Measurements from ENCODE around the gene SPEG. TPM values are rescaled to one million over a fixed set of nuclear protein-coding genes. Genes with fewer than 3 reads are reported as not detected.
"Not testable (repeated sequence)": the region's sequence is repeated elsewhere in the genome, so short reads cannot be mapped to it uniquely, and the experiment has no call there.

SPEG gene
- total RNA-seq, 1 donor from 2014 or later = 1.5 TPM

DNA sequence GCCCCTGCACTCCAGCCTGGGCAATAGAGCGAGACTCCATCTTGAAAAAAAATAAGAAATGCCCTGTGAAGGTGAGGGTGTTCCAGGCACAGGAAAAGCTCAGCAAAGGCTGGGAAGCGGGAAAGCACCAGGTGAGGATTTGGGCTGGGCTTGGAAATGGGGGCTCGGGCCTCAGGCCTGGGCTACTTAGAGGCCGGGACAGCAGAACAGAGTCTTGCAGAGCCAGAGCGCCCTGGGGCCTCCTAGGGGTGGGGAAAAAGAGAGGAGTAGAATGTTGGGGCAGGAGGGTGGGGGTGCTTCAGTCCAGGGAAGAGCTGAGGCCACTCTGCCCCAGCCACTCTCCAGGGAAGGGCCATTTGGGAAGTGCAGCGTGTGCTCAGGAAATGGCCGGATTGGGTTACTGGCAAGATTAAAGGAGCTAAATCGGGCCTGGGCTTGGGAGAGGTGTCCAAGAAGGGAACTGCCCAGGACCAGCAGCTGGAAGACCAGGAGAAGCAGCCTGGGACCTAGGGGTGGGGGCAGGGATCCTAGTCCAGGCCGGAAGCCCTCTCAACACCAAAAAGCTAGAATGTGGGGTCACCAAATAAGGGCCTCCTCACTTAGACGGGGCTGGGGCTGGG, 30.2 kb upstream of the SPEG start:
- ATAC-seq (no peak), DNase-seq (ENCODE audit: low spot score) (no peak)

DNA sequence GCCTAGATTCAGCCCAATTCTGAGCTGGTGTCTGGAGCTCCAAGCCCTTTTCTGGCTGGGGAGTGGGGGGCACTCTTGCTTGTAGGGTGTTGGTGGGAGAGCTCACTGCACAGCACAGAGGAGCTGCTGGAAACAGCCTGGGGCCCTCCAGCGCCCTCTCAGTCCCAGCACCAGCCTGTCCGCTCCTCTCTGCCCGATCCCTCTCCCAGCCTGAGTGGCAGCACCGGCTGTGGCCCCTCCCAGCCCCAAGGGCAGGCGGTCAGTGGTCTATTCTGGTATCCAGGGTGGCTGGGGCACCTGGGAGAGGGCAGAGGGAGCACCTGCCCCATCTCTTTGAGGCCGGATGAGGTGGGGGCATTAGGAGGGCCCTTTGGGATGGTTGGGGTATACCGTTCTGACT, 29.7 kb upstream of the SPEG start:
- ATAC-seq (no peak), DNase-seq (ENCODE audit: low spot score) (no peak)

DNA sequence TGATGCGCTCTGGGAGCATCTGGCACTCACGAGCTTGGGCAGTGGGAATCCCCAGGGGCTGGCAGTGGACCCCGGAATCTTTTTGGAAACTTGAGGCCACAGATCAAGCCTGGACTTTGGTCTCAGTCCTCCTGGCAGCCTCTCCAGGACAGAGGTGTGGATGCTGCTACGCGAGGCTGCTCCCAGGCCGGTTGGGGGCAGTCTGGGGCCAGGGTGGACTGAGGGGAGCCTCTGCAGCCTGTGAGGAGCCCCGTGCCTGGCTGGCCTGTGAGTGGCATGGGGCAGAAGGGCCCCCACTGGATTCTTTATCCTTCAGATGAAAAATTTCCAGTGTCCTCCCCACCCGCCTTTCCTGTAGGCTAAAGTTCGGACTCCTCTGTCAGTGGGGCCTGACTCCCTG, 29.2 kb upstream of the SPEG start:
- ATAC-seq = peak; percentile 21
- no peak for DNase-seq (ENCODE audit: low spot score)

DNA sequence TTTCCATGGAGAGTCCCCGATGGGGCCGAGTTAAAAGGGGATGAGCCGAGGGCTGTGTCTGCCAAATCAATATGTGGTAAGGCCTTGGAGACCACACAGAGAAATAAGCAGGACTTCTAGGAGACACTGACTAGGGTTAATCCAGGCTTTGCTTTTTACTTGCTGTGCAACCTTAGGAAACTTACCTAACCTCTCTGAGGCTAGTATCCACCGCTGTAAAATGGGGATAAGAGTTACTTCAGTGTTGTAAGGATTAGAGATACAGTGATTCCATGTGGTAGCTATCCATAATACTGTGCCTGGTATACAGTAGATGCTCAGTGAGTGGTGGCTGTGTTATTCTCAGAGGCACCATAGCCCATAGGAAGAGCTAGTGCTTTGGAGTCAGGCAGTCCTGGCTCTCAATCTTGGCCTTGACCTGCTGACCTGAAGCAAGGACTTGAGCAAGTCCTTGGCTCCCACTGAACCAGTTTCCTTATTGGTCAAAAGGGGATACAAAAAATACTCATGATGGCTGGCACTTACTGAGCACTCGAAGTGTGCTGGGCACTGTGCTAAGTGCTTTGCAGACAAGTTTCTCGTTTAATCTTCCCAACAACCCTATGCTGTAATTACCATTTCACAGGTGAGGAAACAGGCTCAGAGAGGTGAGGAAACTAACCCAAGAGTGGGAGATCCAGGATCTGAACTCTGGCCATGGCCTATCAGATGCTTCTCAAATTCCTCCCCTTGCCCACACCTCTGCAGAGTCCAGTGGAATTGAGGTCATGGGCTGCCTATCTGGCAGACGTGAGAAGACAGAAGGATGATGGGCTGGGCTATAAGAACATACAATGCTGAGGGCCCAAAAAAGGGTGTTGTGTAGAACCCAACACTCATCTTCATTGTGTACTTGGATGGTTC, 28.4 kb upstream of the SPEG start:
- ATAC-seq (no peak), DNase-seq (ENCODE audit: low spot score) (no peak)

DNA sequence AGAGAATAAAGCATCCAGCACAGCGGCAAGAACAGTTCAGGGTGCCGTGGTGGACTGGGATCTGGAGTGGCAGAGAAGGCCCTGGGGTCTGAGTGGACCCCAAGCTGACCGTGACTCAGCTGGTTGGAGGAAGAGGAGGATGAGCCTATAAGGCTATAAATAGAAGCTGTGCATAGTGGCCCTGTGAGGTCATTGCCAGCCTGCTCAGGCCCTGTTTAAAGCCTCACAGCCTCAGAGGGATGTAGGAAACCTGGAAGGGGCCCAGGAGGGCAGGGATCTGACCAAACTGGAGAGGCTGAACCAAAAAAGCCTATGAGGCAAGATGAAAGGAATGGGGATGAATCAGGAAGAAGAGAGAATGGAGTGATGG, 27.8 kb upstream of the SPEG start:
- DNase-seq (ENCODE audit: low spot score) = no peak

DNA sequence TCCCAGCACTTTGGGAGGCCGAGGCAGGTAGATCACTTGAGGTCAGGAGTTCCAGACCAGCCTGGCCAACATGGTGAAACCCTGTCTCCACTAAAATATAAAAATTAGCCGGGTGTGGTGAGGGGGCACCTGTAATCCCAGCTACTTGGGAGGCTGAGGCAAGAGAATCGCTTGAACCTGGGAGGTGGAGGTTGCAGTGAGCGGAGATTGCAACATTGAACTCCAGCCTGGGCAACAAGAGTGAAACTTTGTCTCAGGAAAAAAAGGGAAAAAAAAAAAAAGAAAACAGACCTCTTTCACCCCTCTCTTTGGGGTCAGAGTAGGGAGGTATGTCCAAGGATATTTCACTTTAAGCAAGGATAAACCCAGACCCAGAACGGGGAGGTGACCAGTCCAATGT, 27.3 kb upstream of the SPEG start:
- not testable (repeated sequence) for ATAC-seq; DNase-seq (ENCODE audit: low spot score)

More for the DNA sequence above, 27.8 kb upstream of the SPEG start:
- ATAC-seq = no peak

DNA sequence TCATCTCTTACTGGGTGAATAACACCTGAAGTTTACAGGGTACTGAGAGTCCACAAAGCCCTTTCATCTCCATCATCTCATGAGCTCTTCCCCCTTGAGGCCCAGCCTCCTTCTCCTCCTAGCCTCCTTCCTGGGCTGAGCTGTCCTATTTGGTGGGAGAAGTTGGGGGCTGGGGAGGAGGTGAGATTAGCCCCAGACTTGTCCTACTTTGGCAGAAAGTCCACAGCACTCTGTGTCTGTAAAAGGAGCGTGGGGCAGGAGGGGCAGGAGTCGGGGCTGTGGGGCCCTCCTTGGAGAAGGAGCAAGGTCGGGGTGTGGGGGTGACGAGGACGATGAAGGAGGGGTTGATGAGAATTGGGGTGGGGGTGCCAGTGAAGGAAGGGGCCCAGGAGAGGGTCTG, 26.4 kb upstream of the SPEG start:
- no peak for ATAC-seq

DNA sequence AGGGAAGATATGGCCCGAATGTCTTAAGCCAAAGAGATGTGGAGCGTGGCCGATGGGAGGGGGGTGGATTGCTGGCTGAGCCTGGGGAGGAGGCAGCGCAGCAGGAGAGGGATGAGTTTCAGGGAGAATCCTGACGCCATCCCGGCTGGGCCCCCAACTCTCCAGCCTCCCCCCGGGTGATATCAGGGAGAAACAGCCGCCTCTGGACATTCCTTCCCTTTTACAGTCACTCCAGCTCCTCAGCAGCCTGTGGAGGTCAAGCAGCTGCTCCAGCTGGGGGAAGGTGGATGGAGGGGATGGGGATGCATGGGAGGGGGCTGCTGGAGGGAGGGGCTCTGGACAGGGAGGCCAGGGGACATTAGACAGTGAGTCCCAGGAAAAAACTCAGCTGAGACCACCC, 26.0 kb upstream of the SPEG start:
- DNase-seq (ENCODE audit: low spot score) (no peak), ATAC-seq (no peak)

More for the DNA sequence above, 26.4 kb upstream of the SPEG start:
- DNase-seq (ENCODE audit: low spot score) = no peak

DNA sequence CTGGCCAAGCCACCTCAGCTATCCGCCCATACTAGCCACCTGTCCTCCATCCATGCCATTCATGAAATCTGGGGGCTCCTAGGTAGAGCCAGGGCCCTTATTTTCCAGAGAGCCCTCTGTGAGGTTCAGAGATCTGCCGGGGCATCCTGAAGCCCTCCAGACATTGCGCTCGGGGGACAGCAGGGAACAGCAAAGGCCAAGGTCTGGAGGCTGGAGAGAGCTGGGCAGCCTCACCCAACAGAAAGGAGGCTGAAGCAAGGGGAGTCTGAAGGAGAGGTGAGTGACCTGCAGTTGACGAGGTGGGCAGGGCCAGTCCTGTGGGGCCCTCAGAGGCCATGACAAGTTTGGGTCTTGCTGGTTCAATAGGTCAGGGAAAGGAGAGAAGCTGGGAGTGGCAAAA, 25.0 kb upstream of the SPEG start:
- DNase-seq (ENCODE audit: low spot score) = no peak
- ATAC-seq = no peak

DNA sequence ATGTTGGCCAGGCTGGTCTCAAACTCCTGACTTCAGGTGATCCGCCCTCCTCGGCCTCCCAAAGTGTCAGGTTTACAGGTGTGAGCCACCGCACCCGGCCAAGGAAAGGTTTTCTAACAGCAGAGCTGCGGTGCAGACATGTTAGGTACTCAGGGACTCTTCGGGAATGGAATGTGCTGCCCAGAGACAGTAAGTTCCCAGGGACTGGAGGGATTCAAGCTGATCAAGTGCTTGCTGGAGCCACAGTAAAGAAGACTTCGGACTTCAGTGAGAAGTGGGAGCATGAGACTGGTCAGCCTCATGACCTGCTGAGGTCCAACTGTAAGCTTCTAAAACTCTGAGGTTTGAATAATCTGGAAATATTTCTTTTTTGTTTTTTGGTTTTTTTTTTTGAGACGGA, 24.3 kb upstream of the SPEG start:
- DNase-seq (ENCODE audit: low spot score) = no peak
- no peak for ATAC-seq

DNA sequence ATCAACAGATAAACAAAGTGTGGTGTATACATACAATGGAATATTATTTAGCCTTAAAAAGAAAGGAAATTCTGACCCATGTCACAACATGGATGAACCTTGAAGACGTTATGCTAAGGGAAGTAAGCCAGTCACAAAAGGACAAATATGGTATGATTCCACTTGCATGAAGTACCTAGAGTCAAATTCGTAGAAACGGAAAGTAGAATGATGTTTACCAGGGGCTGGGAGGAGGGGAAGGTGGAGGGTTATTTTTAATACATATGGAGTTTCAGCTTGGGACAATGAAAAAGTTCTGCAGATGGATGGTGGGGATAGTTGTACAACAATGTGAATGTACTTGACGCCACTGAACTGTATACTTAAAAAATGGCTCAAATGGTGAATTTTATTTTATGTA, 19.8 kb upstream of the SPEG start:
- no peak for ATAC-seq

DNA sequence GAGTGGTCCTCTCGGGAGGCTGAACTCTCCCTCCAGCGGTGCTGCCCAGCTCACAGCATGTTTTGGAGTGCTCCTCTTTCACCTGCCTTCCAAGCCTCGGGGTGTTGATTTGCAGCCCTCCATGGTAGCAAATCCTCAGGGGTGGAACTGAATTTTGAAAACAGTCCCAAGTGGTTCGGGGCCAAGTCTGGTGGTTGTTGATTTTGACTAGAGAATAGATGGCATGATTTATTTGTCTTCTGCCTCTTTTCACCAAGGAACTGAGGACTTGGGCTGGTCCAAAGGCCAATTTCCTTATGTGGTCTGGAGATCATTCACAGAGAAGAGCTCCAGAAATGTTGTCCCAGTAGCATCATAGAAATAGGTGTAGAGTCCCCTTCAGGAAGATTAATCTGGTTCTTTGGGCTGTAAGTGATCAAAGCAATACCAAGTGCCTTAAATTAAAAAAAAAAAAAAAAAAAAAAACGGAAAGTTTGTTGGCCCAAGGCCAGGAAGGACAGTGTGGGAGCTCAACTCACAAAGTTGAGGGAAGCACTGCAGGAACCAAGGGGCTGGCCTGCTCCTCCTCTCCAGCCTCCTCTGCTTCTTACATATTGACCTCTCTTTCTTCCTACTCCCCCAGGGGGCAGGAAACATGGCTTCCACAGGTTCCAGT, 18.9 kb upstream of the SPEG start:
- ATAC-seq (no peak), DNase-seq (ENCODE audit: low spot score) (no peak)

More for the DNA sequence above, 19.8 kb upstream of the SPEG start:
- no peak for DNase-seq (ENCODE audit: low spot score)

DNA sequence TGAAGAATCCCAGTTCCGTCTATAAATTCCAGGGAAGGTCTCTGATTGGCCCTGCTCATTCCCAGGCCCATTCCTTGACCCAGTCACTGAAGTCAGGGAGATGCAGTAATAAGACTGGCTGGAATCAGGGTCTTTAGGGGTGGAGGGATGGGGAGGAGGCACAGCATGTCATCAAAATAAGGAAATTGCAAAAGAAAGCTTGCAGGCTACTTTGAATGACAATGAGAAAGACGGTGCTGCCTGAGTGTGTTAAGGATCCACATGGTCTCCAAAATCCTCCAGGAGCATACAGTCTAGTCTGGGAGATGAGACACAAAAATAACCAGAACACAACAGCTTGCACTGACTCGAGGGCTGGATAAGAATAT, 18.4 kb upstream of the SPEG start:
- DNase-seq (ENCODE audit: low spot score) = no peak
- no peak for ATAC-seq

DNA sequence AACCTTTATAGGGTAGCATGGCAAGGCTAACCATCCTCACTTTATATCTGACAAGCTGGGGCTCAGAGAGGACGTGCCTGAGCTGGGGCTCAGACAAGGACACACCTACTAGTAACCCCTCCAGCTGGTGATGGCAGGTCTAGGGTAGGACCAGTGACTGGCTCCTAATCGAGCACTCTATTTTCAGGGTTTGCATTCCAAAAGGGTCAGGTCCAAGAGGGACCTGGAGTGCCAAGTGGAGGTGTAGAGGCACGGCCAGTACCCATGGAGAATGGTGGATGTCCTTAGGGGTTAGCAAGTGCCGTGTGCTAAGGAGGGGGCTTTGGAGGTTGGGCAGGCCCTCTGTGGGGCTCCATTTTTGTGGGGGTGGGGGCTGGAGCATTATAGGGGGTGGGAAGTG, 17.7 kb upstream of the SPEG start:
- no peak for ATAC-seq
- no peak for DNase-seq (ENCODE audit: low spot score)

DNA sequence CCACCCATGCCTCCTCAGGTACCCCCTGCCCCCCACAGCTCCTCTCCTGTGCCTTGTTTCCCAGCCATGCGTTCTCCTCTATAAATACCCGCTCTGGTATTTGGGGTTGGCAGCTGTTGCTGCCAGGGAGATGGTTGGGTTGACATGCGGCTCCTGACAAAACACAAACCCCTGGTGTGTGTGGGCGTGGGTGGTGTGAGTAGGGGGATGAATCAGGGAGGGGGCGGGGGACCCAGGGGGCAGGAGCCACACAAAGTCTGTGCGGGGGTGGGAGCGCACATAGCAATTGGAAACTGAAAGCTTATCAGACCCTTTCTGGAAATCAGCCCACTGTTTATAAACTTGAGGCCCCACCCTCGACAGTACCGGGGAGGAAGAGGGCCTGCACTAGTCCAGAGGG, 17.3 kb upstream of the SPEG start:
- DNase-seq (ENCODE audit: low spot score) = no peak

DNA sequence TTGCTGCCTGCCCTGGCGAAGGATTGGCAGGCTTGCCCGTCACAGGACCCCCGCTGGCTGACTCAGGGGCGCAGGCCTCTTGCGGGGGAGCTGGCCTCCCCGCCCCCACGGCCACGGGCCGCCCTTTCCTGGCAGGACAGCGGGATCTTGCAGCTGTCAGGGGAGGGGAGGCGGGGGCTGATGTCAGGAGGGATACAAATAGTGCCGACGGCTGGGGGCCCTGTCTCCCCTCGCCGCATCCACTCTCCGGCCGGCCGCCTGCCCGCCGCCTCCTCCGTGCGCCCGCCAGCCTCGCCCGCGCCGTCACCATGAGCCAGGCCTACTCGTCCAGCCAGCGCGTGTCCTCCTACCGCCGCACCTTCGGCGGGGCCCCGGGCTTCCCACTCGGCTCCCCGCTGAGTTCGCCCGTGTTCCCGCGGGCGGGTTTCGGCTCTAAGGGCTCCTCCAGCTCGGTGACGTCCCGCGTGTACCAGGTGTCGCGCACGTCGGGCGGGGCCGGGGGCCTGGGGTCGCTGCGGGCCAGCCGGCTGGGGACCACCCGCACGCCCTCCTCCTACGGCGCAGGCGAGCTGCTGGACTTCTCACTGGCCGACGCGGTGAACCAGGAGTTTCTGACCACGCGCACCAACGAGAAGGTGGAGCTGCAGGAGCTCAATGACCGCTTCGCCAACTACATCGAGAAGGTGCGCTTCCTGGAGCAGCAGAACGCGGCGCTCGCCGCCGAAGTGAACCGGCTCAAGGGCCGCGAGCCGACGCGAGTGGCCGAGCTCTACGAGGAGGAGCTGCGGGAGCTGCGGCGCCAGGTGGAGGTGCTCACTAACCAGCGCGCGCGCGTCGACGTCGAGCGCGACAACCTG, 16.3 kb upstream of the SPEG start, which contains the start of gene DES:
Gene DES, plus strand, starts transcription at position 223 of the 857 bp plus-strand sequence. Its CDS starts 86 bp downstream, at position 309.
- ATAC-seq (no peak), DNase-seq (ENCODE audit: low spot score) (no peak)

More for the DNA sequence above, 17.3 kb upstream of the SPEG start:
- no peak for ATAC-seq

DNA sequence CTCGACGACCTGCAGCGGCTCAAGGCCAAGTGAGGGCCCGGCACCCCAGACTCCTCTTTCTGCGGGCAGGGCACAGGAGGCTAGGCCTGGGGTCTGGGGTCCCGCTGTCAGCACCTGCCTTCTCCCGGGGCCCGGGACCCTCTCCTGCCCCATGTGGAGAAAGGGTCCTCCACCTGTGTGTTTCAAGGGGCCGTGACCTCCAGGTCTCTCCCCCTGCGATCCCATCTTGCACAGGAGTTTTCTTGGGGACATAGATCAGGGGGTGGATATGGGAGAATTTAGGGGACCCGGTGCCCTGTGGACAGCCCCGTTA, 15.7 kb upstream of the SPEG start:
- DNase-seq (ENCODE audit: low spot score) (no peak), ATAC-seq (no peak)

DNA sequence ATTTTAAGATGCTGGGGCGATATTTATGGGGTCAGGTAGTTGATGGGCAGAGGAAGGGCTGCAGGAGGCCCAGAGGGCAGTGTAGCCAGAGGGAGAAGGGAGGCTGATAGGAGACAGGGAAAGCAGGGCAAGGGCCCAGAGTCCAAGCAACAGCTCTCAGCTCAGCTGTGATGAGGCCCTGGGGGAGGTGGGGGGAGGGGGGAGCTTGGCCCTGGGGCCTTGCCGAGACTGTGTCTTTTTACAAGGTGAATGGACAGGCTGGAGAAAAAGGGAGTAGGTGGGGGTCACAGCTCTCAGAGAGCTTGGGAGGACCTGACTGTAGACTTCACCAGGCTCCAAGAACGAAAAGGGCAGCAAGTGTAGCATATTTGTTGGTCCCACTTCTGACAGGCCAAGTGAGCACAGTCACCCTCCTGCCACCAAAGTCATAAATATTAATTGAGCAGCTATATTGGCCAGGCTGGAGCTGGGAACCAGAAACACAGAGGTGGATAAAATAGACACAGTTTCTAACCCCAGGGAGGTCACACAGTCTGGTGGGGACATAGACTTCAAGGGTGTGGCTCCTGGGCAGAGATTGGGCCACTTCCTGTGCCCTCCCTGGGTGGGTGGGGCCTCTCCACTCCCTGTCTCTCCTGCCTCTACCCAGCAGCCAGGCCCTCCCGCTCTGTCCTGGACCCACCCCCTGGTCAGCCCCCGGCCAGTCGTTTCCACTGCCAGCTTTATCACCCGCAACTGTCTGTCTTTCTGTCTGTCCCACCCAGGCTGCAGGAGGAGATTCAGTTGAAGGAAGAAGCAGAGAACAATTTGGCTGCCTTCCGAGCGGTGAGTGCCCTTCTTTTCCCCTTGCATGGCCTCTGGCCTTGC, 15.1 kb upstream of the SPEG start:
- ATAC-seq = no peak

DNA sequence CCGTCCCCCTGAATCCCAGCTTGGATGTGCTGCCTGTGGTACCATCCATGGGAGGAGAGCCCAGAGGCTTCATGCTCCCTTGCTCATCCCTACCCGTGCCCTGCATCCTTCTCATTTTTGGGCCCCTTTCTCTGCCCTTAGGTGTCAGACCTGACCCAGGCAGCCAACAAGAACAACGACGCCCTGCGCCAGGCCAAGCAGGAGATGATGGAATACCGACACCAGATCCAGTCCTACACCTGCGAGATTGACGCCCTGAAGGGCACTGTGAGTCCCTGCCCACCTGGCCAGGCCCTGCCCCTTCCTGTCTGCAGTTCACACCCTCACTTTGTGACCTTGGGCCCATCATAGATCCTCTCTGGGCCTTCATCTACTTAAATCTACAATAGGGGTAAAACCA, 14.0 kb upstream of the SPEG start:
- DNase-seq (ENCODE audit: low spot score) = no peak
- ATAC-seq = no peak

More for the DNA sequence above, 15.1 kb upstream of the SPEG start:
- no peak for DNase-seq (ENCODE audit: low spot score)

DNA sequence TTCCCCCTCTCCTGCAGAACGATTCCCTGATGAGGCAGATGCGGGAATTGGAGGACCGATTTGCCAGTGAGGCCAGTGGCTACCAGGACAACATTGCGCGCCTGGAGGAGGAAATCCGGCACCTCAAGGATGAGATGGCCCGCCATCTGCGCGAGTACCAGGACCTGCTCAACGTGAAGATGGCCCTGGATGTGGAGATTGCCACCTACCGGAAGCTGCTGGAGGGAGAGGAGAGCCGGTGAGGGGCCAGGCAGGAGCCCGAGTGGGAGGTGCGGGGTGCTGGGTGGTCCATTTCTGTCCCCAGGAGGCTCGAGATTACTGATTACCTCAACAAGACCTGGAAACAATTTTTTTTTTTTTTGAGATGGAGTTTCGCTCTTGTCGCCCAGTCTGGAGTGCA, 13.3 kb upstream of the SPEG start:
- DNase-seq (ENCODE audit: low spot score) = no peak
- no peak for ATAC-seq
